Activated CD4-positive, alpha-beta T cell treated with anti-CD3 and anti-CD28 coated beads, Interleukin-2, amount 50 U/mL, for 1 hour (primary cell): Measurements from ENCODE around the gene MET.
"Not testable (repeated sequence)": the region's sequence is repeated elsewhere in the genome, so short reads cannot be mapped to it uniquely, and the experiment has no call there.

ENCODE experiments used
- DNase-seq: peaks from one replicate; pipeline ENCODE4 v3.0.0-alpha.2; 2020

The MET gene

GRCh38 chr7:116754186-116754585 lies 82.2 kb downstream of the MET start:
- DNase-seq: no peak

- DNase-seq: no peak
Observed at GRCh38 chr7:116757283-116757682, 85.3 kb downstream of the MET start.

- not testable (repeated sequence) for DNase-seq
Observed at GRCh38 chr7:116759642-116760041, 87.6 kb downstream of the MET start.

GRCh38 chr7:116762971-116763370 lies 91.0 kb downstream of the MET start:
- no peak for DNase-seq

- DNase-seq: no peak
Observed at GRCh38 chr7:116763647-116764046, 91.7 kb downstream of the MET start.

GRCh38 chr7:116766881-116767280 lies 94.9 kb downstream of the MET start:
- DNase-seq: no peak

- no peak for DNase-seq
Observed at GRCh38 chr7:116769546-116769945, 97.5 kb downstream of the MET start.

- no peak for DNase-seq
Observed at GRCh38 chr7:116770941-116771340, 98.9 kb downstream of the MET start.

- DNase-seq: no peak
Observed at GRCh38 chr7:116771640-116772039, 99.6 kb downstream of the MET start.

GRCh38 chr7:116772423-116772863 lies 100.4 kb downstream of the MET start:
- no peak for DNase-seq

GRCh38 chr7:116772926-116773749 lies 101.1 kb downstream of the MET start:
- DNase-seq: no peak

GRCh38 chr7:116776046-116776445 lies 104.0 kb downstream of the MET start:
- DNase-seq: no peak

- DNase-seq: no peak
Observed at GRCh38 chr7:116776610-116777289, 104.8 kb downstream of the MET start.

GRCh38 chr7:116777651-116778281 lies 105.8 kb downstream of the MET start:
- no peak for DNase-seq

- DNase-seq: no peak
Observed at GRCh38 chr7:116779216-116779615, 107.2 kb downstream of the MET start.

- no peak for DNase-seq
Observed at GRCh38 chr7:116779931-116780330, 107.9 kb downstream of the MET start.

- DNase-seq: no peak
Observed at GRCh38 chr7:116780521-116780920, 108.5 kb downstream of the MET start.

GRCh38 chr7:116780966-116781365 lies 109.0 kb downstream of the MET start:
- no peak for DNase-seq

- DNase-seq: no peak
Observed at GRCh38 chr7:116781584-116781983, 109.6 kb downstream of the MET start.

- DNase-seq: no peak
Observed at GRCh38 chr7:116782177-116782711, 110.2 kb downstream of the MET start.

GRCh38 chr7:116783666-116784318 lies 111.8 kb downstream of the MET start:
- no peak for DNase-seq

GRCh38 chr7:116784647-116785046 lies 112.7 kb downstream of the MET start:
- no peak for DNase-seq

GRCh38 chr7:116785843-116786242 lies 113.8 kb downstream of the MET start:
- no peak for DNase-seq
